WI38 (cell line): ENCODE results near the gene TMTC2.

ENCODE experiments used
- H3K4me3 ChIP-seq: 2 replicates; pipeline ENCODE4 v1.5.1; 2011; ENCODE audit warnings: low read depth, mild to moderate bottlenecking, control low read depth, low read length
- CTCF ChIP-seq: IDR thresholded peaks from 2 replicates; pipeline ENCODE4 v1.5.1; 2012; ENCODE audit warnings: low read depth, mild to moderate bottlenecking, control low read depth, low read length

Gene TMTC2

DNA sequence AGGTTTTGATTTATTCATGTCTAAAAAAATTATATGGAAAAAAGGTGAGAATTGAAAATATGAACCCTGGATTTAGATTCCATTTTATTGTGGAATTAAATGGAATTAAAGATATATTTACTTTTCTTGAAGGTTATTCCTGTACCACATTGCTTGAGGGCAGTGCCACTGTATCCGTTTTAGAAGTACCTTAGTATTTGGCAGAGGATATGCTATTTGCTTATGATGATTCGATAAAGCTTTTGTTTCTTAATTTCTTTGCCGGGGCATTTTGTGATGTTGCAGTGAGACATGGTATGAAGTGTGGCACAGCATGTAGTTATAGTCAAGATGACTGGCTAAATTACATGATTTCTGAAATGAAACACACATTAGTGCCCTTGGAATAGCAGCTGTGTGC, 7.6 kb downstream of the TMTC2 start:
- no peak overlapping the region for H3K4me3 ChIP-seq
- TF ChIP-seq CTCF: no peak

DNA sequence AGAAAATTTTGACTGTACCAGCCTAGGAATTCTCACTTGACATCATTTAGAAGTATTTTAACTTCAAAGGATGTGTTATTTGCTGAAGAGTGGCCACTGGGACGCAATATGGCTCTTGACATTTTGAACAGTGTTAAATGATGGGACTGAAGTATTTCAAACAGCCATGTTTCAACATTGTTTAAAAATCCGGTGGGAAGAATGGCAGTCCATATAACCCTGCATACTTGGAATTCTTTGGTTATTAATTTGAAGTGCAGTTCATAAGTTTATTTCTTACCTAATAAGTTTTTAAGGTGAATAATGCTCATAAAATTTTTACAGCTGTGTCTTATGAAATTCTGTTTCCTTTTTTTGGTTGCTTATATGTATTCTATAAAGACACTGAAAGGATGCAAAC, 8.3 kb downstream of the TMTC2 start:
- TF ChIP-seq CTCF: no peak
- no peak overlapping the region for H3K4me3 ChIP-seq

DNA sequence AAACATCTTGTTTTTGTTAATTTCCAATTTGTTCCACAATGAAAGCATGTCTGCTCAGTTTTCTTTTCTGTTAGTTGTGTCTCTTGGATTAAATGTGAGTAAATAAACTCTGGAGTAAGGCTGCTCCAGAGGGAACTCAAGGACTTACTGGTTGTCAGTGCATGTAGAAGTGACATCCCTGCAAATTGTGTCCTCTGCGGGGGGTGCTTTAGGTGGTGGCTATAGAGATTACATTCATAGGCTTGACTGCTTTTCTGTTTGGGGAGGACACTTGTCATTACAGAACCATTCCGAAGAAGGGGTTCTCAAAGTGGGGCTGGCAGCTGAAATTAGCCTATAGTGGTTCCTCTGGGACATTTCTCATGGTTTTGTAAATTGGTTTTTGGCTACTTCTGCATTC, 8.8 kb downstream of the TMTC2 start:
- no peak overlapping the region for H3K4me3 ChIP-seq
- no peak for TF ChIP-seq CTCF

GRCh38 chr12:82696543-82696942, 9.8 kb downstream of the TMTC2 start:
- no peak for TF ChIP-seq CTCF
- no peak overlapping the region for H3K4me3 ChIP-seq

DNA sequence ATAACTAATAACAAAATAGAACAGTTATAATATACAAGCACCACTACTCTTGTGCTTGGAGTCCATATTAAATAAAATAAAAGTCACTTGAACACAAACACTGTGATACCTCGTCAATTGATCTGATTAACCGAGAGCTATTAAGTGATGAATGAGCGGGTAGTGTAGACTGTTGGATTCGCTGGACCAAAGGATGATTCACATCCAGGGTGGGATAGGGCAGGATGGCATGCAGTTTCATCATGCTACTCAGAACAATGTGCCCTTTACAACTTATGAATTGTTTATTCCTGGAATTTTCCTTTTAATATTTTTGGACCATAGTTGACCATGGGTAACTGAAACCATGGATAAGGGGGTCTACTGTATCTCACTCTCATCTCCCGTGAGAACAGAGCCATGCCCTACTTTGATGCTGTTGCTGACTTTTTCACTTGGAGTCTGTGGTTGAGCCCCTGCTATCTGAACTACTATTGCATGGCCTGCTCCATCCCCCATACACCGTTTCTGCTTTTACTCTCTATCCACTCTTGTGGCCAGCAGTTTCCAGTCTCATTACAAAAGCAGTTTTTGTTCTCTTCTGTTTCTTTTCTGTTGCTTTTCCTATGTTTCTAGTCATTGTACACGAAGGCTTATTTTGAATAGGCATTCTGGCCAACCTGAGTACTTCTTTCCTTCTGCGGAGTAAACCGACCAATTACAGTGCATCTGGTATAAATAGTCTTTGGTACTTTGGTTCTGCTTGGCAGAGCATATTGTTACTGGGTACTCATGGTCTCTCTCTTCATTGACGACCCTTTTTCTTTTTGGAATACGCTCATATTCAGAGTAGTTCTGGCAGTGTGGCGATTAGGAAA, 12.2 kb downstream of the TMTC2 start:
- H3K4me3 ChIP-seq: no peak overlapping the region
- no peak for TF ChIP-seq CTCF

DNA sequence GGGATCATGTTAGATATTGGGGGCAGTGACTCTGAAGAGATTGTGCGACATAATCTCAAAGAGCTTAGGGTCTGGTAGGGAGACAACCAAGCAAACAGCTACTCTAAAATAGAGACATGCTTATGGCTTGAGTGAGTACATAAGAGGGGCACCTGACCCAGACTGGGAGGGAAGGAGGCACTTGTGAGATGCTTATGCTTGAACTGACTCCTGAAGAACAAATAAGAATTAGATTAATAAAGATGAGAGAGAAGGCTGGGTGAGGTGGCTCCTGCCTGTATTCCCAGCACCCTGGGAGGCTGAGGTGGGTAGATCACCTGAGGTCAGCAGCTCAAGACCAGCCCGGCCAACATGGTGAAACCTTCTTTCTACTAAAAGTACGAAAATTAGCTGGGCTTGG, 19.1 kb downstream of the TMTC2 start:
- no peak for TF ChIP-seq CTCF
- H3K4me3 ChIP-seq: no peak overlapping the region

DNA sequence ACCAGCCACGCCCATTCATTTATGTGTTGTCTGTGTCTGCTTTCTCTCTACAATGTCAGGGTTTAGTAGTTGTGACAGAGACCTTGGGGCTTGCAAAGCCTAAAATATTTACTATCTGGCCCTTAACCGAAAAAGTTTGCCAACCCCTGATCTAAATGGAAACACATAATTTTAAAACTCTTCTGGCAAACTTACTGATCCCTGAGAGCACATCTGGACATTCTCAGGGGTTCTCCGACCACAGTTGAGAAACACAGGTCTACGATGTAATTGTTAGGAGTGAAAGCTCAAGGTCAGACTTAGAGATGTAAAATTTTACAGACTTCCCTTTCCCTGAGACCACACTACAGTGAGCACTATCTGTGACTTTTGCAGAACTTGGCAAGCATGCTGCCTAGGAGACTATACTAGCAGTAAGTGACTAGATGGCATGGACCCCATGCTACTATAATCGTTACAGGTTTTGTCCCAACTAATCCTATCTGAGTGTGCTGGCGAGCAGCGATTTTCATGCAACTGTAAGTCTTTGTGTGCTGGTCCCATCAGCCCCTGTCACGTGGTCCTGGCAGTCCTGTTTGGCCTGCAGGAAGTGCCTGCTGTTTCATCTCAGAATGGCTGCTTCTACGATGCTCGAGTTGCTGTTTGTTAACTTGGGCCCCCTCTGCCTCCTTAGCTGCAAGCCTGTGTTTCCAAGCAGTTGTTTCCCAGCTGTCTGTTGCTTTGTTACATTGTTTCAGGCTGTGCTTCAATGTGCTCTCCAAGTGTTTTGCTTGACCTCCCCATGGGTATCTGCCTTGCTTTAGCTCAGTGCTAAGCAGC, 21.6 kb downstream of the TMTC2 start:
- TF ChIP-seq CTCF: no peak
- no peak overlapping the region for H3K4me3 ChIP-seq
